Measurements from ENCODE around the gene FCER1G.

The FCER1G gene

DNA sequence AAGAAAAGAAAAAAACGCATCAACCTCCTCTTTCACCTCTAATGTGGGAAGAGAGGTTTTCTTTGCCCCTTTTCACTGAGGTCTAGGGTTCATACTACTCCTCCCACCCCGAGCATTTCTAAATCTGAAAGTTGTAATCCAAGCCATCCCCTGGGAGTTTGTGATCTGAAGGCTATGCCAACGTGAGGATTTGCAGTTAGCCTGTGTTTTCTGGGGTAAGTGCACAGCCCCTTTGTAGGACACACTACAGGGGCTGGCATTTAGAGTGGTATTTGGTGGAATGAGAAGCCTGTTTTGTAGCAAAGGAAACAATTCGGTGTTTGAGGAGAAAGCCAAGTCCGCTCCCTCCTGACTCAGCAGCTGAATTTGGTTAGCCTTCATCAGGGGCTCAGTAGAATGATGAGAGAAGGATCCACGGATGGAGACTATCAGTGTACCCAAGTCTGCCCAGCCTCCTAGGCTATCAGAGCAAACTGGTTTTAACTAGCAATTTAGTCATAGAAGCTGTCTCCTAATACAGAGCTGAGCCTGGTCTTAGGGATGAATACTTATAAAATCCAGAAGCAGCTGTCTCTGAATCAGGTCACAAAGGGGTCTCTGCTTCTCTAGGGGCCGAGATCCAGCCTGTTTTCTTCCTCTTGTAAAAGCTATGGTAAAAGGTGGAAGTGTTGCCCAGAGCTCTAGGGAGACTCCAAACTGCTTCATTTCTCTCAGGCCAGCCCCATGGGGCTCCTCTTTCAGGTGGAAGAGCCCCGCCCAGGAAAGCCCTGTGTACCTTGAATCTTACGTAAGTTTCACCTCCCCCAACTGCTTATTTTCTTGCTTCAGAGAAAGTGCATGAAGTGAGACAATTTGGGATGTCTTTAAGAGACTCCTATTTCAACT lies 45.5 kb downstream of the FCER1G start:
- H3K36me3 ChIP-seq (ENCODE audit: insufficient read depth, low read length), result no peaks in the 10 kb centered on the region
- H3K4me2 ChIP-seq (ENCODE audit: low read length), result peak overlapping the region; percentile 22; the same call in 1 of the 2 replicates
- no peaks in the 10 kb centered on the region for H3F3A ChIP-seq (ENCODE audit: insufficient read depth, low read length)
- no peaks in the 10 kb centered on the region; the same call in 1 of the 2 replicates for H3K9me3 ChIP-seq (ENCODE audit: low read length)
- H3K9ac ChIP-seq (ENCODE audit: low read length), result no peak overlapping the region
- no peak overlapping the region for H3K27ac ChIP-seq (ENCODE audit: low read depth, low read length, poor library complexity, severe bottlenecking)
- no peaks in the 10 kb centered on the region for H4K20me1 ChIP-seq (ENCODE audit: insufficient read depth, low read length)
- TF ChIP-seq, protein P1, sequence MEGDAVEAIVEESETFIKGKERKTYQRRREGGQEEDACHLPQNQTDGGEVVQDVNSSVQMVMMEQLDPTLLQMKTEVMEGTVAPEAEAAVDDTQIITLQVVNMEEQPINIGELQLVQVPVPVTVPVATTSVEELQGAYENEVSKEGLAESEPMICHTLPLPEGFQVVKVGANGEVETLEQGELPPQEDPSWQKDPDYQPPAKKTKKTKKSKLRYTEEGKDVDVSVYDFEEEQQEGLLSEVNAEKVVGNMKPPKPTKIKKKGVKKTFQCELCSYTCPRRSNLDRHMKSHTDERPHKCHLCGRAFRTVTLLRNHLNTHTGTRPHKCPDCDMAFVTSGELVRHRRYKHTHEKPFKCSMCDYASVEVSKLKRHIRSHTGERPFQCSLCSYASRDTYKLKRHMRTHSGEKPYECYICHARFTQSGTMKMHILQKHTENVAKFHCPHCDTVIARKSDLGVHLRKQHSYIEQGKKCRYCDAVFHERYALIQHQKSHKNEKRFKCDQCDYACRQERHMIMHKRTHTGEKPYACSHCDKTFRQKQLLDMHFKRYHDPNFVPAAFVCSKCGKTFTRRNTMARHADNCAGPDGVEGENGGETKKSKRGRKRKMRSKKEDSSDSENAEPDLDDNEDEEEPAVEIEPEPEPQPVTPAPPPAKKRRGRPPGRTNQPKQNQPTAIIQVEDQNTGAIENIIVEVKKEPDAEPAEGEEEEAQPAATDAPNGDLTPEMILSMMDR (IDR thresholded peaks at IDR 0.05; ENCODE audit: low read length), result no peak
- no peak for TF ChIP-seq EZH2 (IDR thresholded peaks at IDR 0.05; ENCODE audit: borderline replicate concordance, low read length)
- H3K4me3 ChIP-seq (ENCODE audit: low read depth, low read length, poor library complexity, severe bottlenecking), result no peak overlapping the region
- no peaks in the 10 kb centered on the region for H3K9me2 ChIP-seq (ENCODE audit: low read depth, low read length)
- H3K79me2 ChIP-seq (ENCODE audit: insufficient read depth, low read length), result no peaks in the 10 kb centered on the region
- peaks cover 30% of the 10 kb centered on the region for H3K4me1 ChIP-seq (ENCODE audit: insufficient read depth, low read length, severe bottlenecking)
- peaks cover 12% of the 10 kb centered on the region for H3K27me3 ChIP-seq (ENCODE audit: insufficient read depth, low read length)
- no peak overlapping the region for H2AFZ ChIP-seq (ENCODE audit: low read length)

DNA sequence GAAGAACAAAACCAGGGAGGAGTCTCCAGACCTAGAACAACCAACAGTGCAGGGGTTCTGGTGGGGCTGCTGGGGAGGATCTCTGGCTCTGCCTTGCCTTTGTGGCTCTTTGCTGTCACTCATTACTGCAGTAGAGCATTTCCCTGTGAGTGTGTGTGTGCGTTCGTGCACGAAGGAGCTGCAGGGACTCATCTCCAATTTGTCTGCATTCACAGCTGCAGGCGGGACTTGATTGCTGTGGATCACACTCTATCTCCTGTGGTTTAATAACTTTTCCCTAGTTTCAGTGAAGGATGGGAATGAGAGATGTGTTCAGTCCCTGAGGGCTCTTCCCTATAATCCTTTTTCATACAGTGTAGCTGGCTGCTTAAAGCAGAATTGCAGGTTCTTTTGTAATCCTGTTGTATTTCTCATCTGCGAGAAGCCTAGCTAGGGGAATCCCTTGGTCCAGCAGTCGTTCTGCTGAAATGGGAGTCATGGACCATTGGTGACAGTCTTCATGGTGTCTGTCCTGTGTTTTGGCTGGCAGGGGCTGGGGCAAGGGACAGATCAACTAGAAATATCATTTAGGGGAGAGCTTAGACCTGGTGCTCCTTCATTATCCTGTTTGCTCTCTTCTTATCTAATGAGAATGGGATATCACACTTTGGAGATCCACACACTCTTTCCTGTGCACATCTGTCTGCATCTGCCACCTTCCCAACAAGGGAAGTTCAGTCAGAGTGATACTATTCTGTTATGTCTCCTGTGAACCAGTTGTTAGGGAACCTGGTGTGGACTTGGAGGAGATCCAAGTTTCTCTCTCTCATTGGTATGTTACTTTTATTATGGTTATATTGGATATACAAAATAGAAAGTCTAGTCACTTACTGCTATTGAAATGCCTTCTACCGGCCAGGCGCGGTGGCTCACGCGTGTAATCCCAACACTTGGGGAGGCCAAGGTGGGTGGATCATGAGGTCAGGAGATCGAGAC lies 46.5 kb downstream of the FCER1G start:
- no peak overlapping the region for H3K27ac ChIP-seq (ENCODE audit: low read depth, low read length, poor library complexity, severe bottlenecking)
- no peaks in the 10 kb centered on the region for H3F3A ChIP-seq (ENCODE audit: insufficient read depth, low read length)
- peaks cover 12% of the 10 kb centered on the region for H3K27me3 ChIP-seq (ENCODE audit: insufficient read depth, low read length)
- H4K20me1 ChIP-seq (ENCODE audit: insufficient read depth, low read length), result no peaks in the 10 kb centered on the region
- no peaks in the 10 kb centered on the region; the same call in 1 of the 2 replicates for H3K9me3 ChIP-seq (ENCODE audit: low read length)
- H3K79me2 ChIP-seq (ENCODE audit: insufficient read depth, low read length), result no peaks in the 10 kb centered on the region
- H2AFZ ChIP-seq (ENCODE audit: low read length), result no peak overlapping the region
- TF ChIP-seq, protein P1 (IDR thresholded peaks at IDR 0.05; ENCODE audit: low read length), result no peak
- TF ChIP-seq EZH2 (IDR thresholded peaks at IDR 0.05; ENCODE audit: borderline replicate concordance, low read length), result no peak
- no peaks in the 10 kb centered on the region for H3K9me2 ChIP-seq (ENCODE audit: low read depth, low read length)
- H3K4me2 ChIP-seq (ENCODE audit: low read length), result peak overlapping the region; percentile 22; the same call in 1 of the 2 replicates
- no peak overlapping the region for H3K4me3 ChIP-seq (ENCODE audit: low read depth, low read length, poor library complexity, severe bottlenecking)
- no peaks in the 10 kb centered on the region for H3K36me3 ChIP-seq (ENCODE audit: insufficient read depth, low read length)
- H3K4me1 ChIP-seq (ENCODE audit: insufficient read depth, low read length, severe bottlenecking), result peaks cover 30% of the 10 kb centered on the region
- H3K9ac ChIP-seq (ENCODE audit: low read length), result no peak overlapping the region

DNA sequence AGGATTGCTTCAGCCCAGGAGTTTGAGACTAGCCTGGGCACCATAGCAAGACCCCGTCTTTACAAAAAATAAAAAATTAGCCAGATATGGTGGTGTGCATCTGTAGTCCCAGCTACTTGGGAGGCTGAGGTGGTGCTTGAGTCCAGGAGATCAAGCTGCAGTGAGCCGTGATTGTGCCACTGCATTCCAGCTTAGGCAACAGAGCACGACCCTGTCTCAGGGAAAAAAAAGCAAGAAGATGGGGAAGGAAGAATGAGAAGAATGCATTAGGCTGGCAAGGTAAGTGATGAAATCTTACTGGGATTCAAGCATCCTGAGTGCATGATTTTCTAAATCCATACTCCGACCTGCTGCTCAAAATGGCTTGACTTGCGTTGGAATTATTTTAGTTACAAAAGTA lies 50.2 kb downstream of the FCER1G start:
- Histone ChIP-seq H2AFZ (ENCODE audit: low read length) (no peak overlapping the region), H3K4me2 (ENCODE audit: low read length) (no peak overlapping the region), H3K9me3 (ENCODE audit: low read length) (no peaks in the 10 kb centered on the region), H3K27me3 (ENCODE audit: insufficient read depth, low read length) (peaks cover 9% of the 10 kb centered on the region), H3K9ac (ENCODE audit: low read length) (no peak overlapping the region), H3K9me2 (ENCODE audit: low read depth, low read length) (no peaks in the 10 kb centered on the region), H3K27ac (ENCODE audit: low read depth, low read length, poor library complexity, severe bottlenecking) (no peak overlapping the region), H3K4me3 (ENCODE audit: low read depth, low read length, poor library complexity, severe bottlenecking) (no peak overlapping the region), H4K20me1 (ENCODE audit: insufficient read depth, low read length) (no peaks in the 10 kb centered on the region), H3K4me1 (ENCODE audit: insufficient read depth, low read length, severe bottlenecking) (peaks cover 17% of the 10 kb centered on the region), H3K36me3 (ENCODE audit: insufficient read depth, low read length) (no peaks in the 10 kb centered on the region), H3F3A (ENCODE audit: insufficient read depth, low read length) (no peaks in the 10 kb centered on the region), H3K79me2 (ENCODE audit: insufficient read depth, low read length) (no peaks in the 10 kb centered on the region)
- no peak for TF ChIP-seq EZH2 (IDR thresholded peaks at IDR 0.05; ENCODE audit: borderline replicate concordance, low read length)
- TF ChIP-seq, protein P1 (IDR thresholded peaks at IDR 0.05; ENCODE audit: low read length), result no peak
